CD4-positive, alpha-beta T cell (primary cell): Measurements from ENCODE around the gene LEPR. TPM values are rescaled to one million over a fixed set of nuclear protein-coding genes. Genes with fewer than 3 reads are reported as not detected.

Source experiments
- ATAC-seq: fragments of 200-7000 bp; cut with Tn5 transposase; one replicate; pipeline ENCODE4 v1.10.0; 2022; ENCODE audit warnings: mild to moderate bottlenecking; ENCODE audit not compliant: poor library complexity
- CTCF ChIA-PET: fragments of 350-600 bp; sonication (Branson Sonifier 250); formaldehyde crosslinking; loops from one replicate; lab custom pipeline; 2021; ENCODE audit warnings: antibody characterized with exemption, inconsistent platforms; lab: Charles Lee
- POLR2A ChIA-PET: fragments of 350-600 bp; sonication (Branson Sonifier 250); formaldehyde crosslinking; loops from one replicate; lab custom pipeline; 2021; ENCODE audit warnings: antibody characterized with exemption, inconsistent platforms; lab: Charles Lee
- DNase-seq, 14 experiments: peaks; one replicate each; pipeline ENCODE4 v3.0.0-alpha.2; 2013 to 2020; ENCODE audit warnings: mixed read lengths in 2 of 14
- H3K27ac ChIP-seq, 2 donors: one replicate each; pipeline versions ENCODE4 v1.5.1 to v1.7.0; 2013; ENCODE audit warnings: low read length in 2 of 2, low read depth in 1 of 2, mild to moderate bottlenecking in 1 of 2
- H3K27me3 ChIP-seq, 2 experiments: 1 replicate in 1 of 2; 2 replicates in 1 of 2; pipeline versions ENCODE4 v1.6.1 to v1.7.0; 2013; ENCODE audit warnings: low read length in 2 of 2, control low read depth in 1 of 2, mild to moderate bottlenecking in 1 of 2, moderate library complexity in 1 of 2; ENCODE audit not compliant: insufficient read depth in 2 of 2, control insufficient read depth in 1 of 2
- H3K36me3 ChIP-seq: one replicate; pipeline ENCODE4 v1.6.1; 2013; ENCODE audit warnings: low read length, control low read depth; ENCODE audit not compliant: insufficient read depth
- H3K4me1 ChIP-seq: one replicate; pipeline ENCODE4 v1.6.1; 2013; ENCODE audit warnings: low read length, control low read depth; ENCODE audit not compliant: insufficient read depth
- H3K4me3 ChIP-seq: one replicate; pipeline ENCODE4 v1.5.1; 2013; ENCODE audit warnings: mild to moderate bottlenecking, low read length, moderate library complexity
- H3K9me3 ChIP-seq, 2 experiments: 1 replicate in 1 of 2; 2 replicates in 1 of 2; pipeline versions ENCODE4 v1.6.1 to v1.7.0; 2013; ENCODE audit warnings: low read length in 2 of 2, mild to moderate bottlenecking in 2 of 2, control low read depth in 1 of 2, moderate library complexity in 1 of 2; ENCODE audit not compliant: control insufficient read depth in 1 of 2, insufficient read depth in 1 of 2
- H3K27ac Mint-ChIP-seq: one replicate; pipeline ENCODE4 v1.8.0; 2020; ENCODE audit warnings: mixed read lengths
- H3K27me3 Mint-ChIP-seq: one replicate; pipeline ENCODE4 v1.8.0; 2021; ENCODE audit warnings: mixed read lengths
- H3K36me3 Mint-ChIP-seq: one replicate; pipeline ENCODE4 v1.8.0; 2021; ENCODE audit warnings: low read depth, mixed read lengths
- H3K4me1 Mint-ChIP-seq: one replicate; pipeline ENCODE4 v1.8.0; 2021; ENCODE audit warnings: low read depth, mixed read lengths
- H3K4me3 Mint-ChIP-seq: one replicate; pipeline ENCODE4 v1.8.0; 2020; ENCODE audit warnings: mild to moderate bottlenecking, mixed read lengths
- H3K9me3 Mint-ChIP-seq: one replicate; pipeline ENCODE4 v1.8.0; 2020; ENCODE audit warnings: mixed read lengths
- CTCF ChIP-seq: fragments of 200-600 bp; IDR thresholded peaks from one replicate; pipeline ENCODE4 v1.8.0; 2022; ENCODE audit warnings: antibody characterized with exemption, mild to moderate bottlenecking
- intact Hi-C, 2 experiments: fragments of 100-400 bp; cut with DNase I in 1 of 2; cut with micrococcal nuclease in 1 of 2; formaldehyde crosslinking; loops; one replicate each; pipeline versions ENCODE4 v1.15.1 to v1.9.0; 2023 to 2025; cut with DNase I, micrococcal nuclease
- total RNA-seq, 174 experiments: library from RNA in 2 of 174; stranded (reverse) in 2 of 174; gene quantifications; one replicate each; pipeline ENCODE4 v1.2.3 and lab custom pipeline; 2021 to 2026

LEPR gene
- total RNA-seq, 2 experiments from 2014 or later, result 0.58 to 0.59 TPM

DNA sequence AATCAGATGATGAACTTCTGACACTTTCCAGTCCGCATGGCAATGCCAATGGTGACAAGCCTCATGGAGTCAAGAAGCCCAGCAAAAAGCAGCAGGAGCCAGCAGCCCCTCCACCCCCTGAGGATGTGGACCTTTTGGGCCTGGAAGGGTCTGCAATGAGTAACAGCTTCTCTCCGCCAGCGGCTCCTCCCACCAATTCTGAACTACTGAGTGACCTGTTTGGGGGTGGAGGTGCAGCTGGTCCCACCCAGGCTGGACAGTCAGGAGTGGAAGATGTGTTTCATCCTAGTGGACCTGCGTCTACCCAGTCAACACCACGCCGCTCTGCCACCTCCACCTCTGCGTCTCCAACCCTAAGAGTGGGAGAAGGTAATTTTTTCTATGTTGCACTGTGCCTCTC is 28.0 kb upstream of the LEPR start:
- no peak for DNase-seq
- ChIA-PET POLR2A (no interaction called here), CTCF (no interaction called here)
- no peak overlapping the region for H3K27ac ChIP-seq
- Mint-ChIP-seq H3K36me3 (no peaks in the 10 kb centered on the region), H3K4me3 (no peak overlapping the region), H3K9me3 (no peaks in the 10 kb centered on the region), H3K27ac (no peak overlapping the region), H3K4me1 (no peaks in the 10 kb centered on the region), H3K27me3 (no peaks in the 10 kb centered on the region)
- no peak for TF ChIP-seq CTCF
- no peak for ATAC-seq
- H3K27me3 ChIP-seq, result no peaks in the 10 kb centered on the region
- H3K4me3 ChIP-seq, result no peak overlapping the region
- no peaks in the 10 kb centered on the region for H3K4me1 ChIP-seq
- intact Hi-C loops, result no loop called here
- no peaks in the 10 kb centered on the region for H3K9me3 ChIP-seq
- no peaks in the 10 kb centered on the region for H3K36me3 ChIP-seq

- POLR2A ChIA-PET, result no interaction called here
- Mint-ChIP-seq H3K27me3 (no peaks in the 10 kb centered on the region), H3K4me3 (no peak overlapping the region), H3K9me3 (no peaks in the 10 kb centered on the region), H3K36me3 (no peaks in the 10 kb centered on the region), H3K4me1 (no peaks in the 10 kb centered on the region), H3K27ac (no peak overlapping the region)
- TF ChIP-seq CTCF, result no peak
- intact Hi-C loops, result no loop called here
- DNase-seq (peak in 1 of 14 experiments; percentile 13), ATAC-seq (no peak)
- H3K4me1 ChIP-seq, result no peaks in the 10 kb centered on the region
- CTCF ChIA-PET, result no interaction called here
- no peaks in the 10 kb centered on the region for H3K36me3 ChIP-seq
- no peaks in the 10 kb centered on the region for H3K27me3 ChIP-seq
- no peak overlapping the region for H3K4me3 ChIP-seq
- no peaks in the 10 kb centered on the region for H3K9me3 ChIP-seq
- no peak overlapping the region for H3K27ac ChIP-seq
Measured at GRCh38 chr1:65393347-65393746, 27.1 kb upstream of the LEPR start.

GRCh38 chr1:65393928-65394327 is 26.5 kb upstream of the LEPR start:
- Mint-ChIP-seq H3K27ac (no peak overlapping the region), H3K4me1 (no peaks in the 10 kb centered on the region)
- intact Hi-C loops, result no loop called here

More at GRCh38 chr1:65393928-65394327, 26.5 kb upstream of the LEPR start:
- no peaks in the 10 kb centered on the region for H3K4me1 ChIP-seq
- no peak overlapping the region for H3K27ac ChIP-seq
- H3K27me3 ChIP-seq, result no peaks in the 10 kb centered on the region
- no peak overlapping the region for H3K4me3 Mint-ChIP-seq
- H3K4me3 ChIP-seq, result no peak overlapping the region
- no peaks in the 10 kb centered on the region for H3K27me3 Mint-ChIP-seq
- DNase-seq (no peak), ATAC-seq (no peak)
- no peaks in the 10 kb centered on the region for H3K36me3 Mint-ChIP-seq
- ChIA-PET POLR2A (no interaction called here), CTCF (no interaction called here)
- no peak for TF ChIP-seq CTCF
- H3K9me3 Mint-ChIP-seq, result no peaks in the 10 kb centered on the region
- H3K9me3 ChIP-seq, result no peaks in the 10 kb centered on the region
- H3K36me3 ChIP-seq, result no peaks in the 10 kb centered on the region
